HUES64 (cell line): ENCODE measurements around the gene L1CAM.

Experiments
- H3K27ac ChIP-seq: 2 replicates; pipeline ENCODE4 v1.7.0; 2013; ENCODE audit warnings: low read depth, low read length, inconsistent platforms
- H3K27me3 ChIP-seq: 2 replicates; pipeline ENCODE4 v1.6.1; 2013; ENCODE audit warnings: mild to moderate bottlenecking, low read length; ENCODE audit not compliant: insufficient read depth
- H3K36me3 ChIP-seq: 2 replicates; pipeline ENCODE4 v1.6.1; 2013; ENCODE audit warnings: mild to moderate bottlenecking, low read length; ENCODE audit not compliant: insufficient read depth
- H3K4me1 ChIP-seq: 2 replicates; pipeline ENCODE4 v1.6.1; 2013; ENCODE audit warnings: mild to moderate bottlenecking, low read length, moderate library complexity; ENCODE audit not compliant: insufficient read depth
- H3K4me3 ChIP-seq: 2 replicates; pipeline ENCODE4 v1.5.1; 2013; ENCODE audit warnings: mild to moderate bottlenecking, low read length, moderate library complexity
- H3K9ac ChIP-seq: 2 replicates; pipeline ENCODE4 v1.6.1; 2013; ENCODE audit warnings: mild to moderate bottlenecking, low read depth, low read length
- H3K9me3 ChIP-seq: 2 replicates; pipeline ENCODE4 v1.6.1; 2013; ENCODE audit warnings: low read depth, low read length; ENCODE audit not compliant: insufficient read depth
- WGBS: fragments of 150-250, 120-280 bp; methylation state at CpG from one replicate; pipeline ENCODE4 v1.1.7; 2013; ENCODE audit warnings: missing lambda C conversion rate; 5-methylcytosine and 5-hydroxymethylcytosine counted together

L1CAM gene

DNA sequence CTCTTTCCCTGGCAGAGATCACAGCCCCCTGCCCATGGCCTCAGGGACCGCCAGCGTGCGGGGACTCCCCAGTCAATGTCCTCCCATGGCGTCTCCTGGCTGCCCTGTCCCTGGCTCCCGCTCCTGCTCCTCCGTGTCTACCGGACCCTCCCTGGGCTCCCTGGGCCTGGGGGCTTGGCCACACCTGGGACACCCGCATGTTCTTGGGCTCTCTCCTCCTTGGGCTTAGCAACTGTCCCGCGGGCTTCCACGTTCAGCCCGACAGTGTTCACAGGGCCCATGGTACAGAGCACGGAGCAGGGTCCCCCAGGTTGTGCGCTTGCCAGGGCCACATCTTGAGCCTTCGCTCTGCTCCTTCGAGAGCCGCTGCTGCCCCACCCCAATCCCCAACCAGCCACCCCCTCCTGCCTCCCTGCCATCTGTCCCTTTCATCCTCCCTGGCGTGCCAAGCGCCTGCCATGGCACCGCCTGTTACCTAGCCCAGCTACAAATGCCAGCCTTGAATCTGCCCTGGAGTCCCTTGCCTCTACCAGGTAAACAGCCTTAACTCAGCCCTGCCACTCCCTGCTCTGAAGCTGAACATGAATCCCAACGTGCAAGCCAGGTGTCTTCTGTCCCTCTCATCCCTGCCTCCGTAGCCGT lies 22.4 kb upstream of the L1CAM start:
- Histone ChIP-seq H3K27ac (no peak overlapping the region), H3K9me3 (no peaks in the 10 kb centered on the region), H3K4me3 (no peak overlapping the region), H3K27me3 (no peaks in the 10 kb centered on the region), H3K4me1 (no peaks in the 10 kb centered on the region), H3K9ac (no peak overlapping the region), H3K36me3 (no peaks in the 10 kb centered on the region)
- WGBS, result 93% methylated on average over 23 of the region's 23 CpGs

DNA sequence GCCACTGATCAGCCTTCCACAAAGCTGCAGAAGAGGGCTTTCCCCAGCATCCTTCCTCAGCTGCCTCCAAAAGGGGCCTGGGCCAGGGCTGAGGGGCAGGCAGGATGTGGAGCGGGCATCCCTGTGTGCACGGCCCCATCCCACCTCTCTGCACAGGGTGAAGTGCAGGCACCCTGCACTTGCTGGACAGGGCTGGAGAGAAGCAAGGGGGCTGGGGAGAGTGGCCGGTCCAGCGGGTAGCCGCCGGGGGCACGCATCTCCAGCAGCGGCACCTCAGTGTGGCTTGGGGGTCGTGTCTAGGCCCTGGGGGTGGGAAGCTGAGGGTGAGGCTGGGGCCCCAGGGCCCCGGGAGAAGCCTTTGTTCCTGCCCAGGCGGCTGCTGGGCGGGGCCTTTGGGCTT lies 21.5 kb upstream of the L1CAM start:
- Histone ChIP-seq H3K4me3 (no peak overlapping the region), H3K9me3 (no peaks in the 10 kb centered on the region), H3K27me3 (no peaks in the 10 kb centered on the region), H3K36me3 (no peaks in the 10 kb centered on the region), H3K27ac (no peak overlapping the region), H3K9ac (no peak overlapping the region), H3K4me1 (no peaks in the 10 kb centered on the region)
- WGBS, result 94% methylated on average over 12 of the region's 12 CpGs

DNA sequence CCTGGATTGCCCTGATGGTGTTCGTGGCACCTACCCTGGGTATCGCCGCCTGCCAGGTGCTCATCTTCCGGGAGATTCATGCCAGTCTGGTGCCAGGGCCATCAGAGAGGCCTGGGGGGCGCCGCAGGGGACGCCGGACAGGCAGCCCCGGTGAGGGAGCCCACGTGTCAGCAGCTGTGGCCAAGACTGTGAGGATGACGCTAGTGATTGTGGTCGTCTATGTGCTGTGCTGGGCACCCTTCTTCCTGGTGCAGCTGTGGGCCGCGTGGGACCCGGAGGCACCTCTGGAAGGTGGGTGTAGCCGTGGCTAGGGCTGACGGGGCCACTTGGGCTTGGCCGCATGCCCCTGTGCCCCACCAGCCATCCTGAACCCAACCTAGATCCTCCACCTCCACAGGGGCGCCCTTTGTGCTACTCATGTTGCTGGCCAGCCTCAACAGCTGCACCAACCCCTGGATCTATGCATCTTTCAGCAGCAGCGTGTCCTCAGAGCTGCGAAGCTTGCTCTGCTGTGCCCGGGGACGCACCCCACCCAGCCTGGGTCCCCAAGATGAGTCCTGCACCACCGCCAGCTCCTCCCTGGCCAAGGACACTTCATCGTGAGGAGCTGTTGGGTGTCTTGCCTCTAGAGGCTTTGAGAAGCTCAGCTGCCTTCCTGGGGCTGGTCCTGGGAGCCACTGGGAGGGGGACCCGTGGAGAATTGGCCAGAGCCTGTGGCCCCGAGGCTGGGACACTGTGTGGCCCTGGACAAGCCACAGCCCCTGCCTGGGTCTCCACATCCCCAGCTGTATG lies 20.3 kb upstream of the L1CAM start:
- 93% methylated on average over 27 of the region's 27 CpGs for WGBS

DNA sequence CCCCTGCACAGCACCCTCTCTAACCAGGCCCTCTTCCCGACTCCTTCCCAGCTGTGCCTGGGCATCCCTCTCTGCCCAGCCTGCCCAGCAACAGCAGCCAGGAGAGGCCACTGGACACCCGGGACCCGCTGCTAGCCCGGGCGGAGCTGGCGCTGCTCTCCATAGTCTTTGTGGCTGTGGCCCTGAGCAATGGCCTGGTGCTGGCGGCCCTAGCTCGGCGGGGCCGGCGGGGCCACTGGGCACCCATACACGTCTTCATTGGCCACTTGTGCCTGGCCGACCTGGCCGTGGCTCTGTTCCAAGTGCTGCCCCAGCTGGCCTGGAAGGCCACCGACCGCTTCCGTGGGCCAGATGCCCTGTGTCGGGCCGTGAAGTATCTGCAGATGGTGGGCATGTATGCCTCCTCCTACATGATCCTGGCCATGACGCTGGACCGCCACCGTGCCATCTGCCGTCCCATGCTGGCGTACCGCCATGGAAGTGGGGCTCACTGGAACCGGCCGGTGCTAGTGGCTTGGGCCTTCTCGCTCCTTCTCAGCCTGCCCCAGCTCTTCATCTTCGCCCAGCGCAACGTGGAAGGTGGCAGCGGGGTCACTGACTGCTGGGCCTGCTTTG lies 19.6 kb upstream of the L1CAM start:
- Histone ChIP-seq H3K9ac (no peak overlapping the region), H3K4me1 (0 out of 2 replicates have a peak, but pooled peaks cover 4% of the 10 kb centered on the region), H3K27me3 (no peaks in the 10 kb centered on the region), H3K27ac (no peak overlapping the region), H3K4me3 (no peak overlapping the region), H3K36me3 (no peaks in the 10 kb centered on the region), H3K9me3 (no peaks in the 10 kb centered on the region)
- 96% methylated on average over 32 of the region's 32 CpGs for WGBS

More for the DNA sequence above, 20.3 kb upstream of the L1CAM start:
- no peaks in the 10 kb centered on the region for H3K27me3 ChIP-seq
- H3K36me3 ChIP-seq, result no peaks in the 10 kb centered on the region
- no peak overlapping the region for H3K4me3 ChIP-seq
- H3K9me3 ChIP-seq, result no peaks in the 10 kb centered on the region
- H3K4me1 ChIP-seq, result no peaks in the 10 kb centered on the region
- H3K9ac ChIP-seq, result no peak overlapping the region
- no peak overlapping the region for H3K27ac ChIP-seq

DNA sequence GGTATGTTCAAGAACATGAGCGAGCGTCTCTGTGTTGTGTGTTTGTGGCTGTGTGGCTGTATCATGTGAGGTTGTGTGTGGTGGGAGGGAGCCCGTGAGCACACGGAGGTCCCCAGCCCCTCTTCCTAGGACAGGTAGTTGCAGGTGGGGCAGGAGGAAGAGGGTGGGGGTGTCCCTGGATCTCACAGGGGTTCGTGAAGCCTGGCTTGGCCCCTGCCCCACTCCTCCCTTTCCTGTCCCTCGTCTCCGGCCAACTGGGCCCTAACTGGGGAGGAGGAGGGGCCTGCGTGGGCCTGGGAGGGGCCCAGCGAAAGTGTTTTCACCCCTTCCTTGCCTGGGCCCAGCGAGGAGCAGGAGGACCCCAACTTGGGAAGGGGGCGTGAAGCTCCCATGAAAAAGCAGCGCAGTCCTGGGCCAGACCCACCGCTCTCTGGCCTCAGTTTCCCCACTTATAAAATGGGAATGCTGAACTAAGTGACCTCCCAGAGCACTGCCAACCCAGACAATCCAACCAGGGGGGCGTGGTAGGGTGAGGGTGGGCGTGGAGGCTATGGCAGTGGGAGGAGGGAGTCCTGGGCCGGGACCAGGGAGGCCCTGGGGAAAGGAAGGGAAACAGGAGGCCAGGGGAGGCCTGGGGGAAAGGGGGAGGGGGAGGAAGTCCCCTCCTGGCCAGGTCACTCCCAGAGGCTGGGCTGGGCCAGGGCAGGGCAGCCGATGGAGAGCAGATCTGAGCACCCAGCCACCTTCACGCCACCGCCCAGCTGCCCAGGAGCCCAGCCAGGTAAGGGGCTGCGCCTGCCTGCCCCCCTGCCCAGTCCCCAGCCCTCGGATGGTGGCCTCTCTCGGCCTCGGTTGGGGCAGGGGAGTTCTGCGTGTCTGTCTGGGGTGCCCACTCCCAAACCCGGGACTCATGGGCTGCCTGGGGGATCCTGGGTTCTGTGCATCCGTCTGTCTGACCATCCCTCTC lies 18.3 kb upstream of the L1CAM start, which contains the start of gene AVPR2:
Gene AVPR2, plus strand, starts transcription at position 683 of the 967 bp plus-strand sequence. CDS start 473 bp downstream, outside the sequence.
- WGBS, result 79% methylated on average over 22 of the region's 26 CpGs
- Histone ChIP-seq H3K27me3 (no peaks in the 10 kb centered on the region), H3K36me3 (no peaks in the 10 kb centered on the region), H3K4me1 (0 out of 2 replicates have a peak, but pooled peaks cover 4% of the 10 kb centered on the region), H3K4me3 (no peak within 1 kb of the TSS), H3K9me3 (no peaks in the 10 kb centered on the region), H3K27ac (no peak within 1 kb of the TSS), H3K9ac (no peak within 1 kb of the TSS)

DNA sequence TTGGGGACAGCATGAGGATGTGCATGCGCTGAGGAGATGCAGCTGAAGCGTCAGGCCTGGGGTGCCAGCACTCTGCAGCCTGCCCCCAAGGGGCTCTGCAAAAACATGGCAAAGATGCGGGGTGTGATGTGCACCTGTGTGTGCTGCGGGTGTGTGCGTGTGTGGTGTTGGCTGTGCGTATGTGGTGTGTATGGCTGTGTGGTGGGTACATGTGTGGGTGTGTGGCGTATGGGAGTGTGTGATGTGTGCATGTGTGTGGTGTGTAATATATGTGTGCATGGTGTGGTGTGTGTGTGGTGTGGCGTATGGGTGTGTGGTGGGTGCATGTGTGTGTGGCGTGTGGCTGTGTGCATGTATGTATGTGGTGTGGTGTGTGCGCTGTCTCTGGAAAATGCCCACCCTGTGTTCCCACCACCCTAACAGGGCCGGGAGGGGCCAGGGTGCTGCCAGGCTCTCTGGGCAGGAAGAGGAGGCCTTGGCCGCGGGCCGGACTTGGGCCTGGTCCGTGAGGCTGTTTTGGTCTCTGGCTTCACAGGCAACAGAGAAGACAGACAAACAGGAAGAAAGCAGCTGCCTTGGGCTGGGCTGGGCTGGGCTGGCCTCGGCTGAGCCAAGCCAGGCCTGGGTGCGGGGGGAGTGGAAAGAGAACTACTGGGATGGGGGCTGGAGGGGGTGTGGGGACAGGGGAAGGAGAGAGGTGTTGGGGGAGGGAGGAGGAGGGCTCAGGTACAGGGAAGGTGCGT lies 17.4 kb upstream of the L1CAM start:
- Histone ChIP-seq H3K4me1 (0 out of 2 replicates have a peak, but pooled peaks cover 4% of the 10 kb centered on the region), H3K9me3 (no peaks in the 10 kb centered on the region), H3K4me3 (no peak overlapping the region), H3K27ac (no peak overlapping the region), H3K27me3 (no peaks in the 10 kb centered on the region), H3K9ac (no peak overlapping the region), H3K36me3 (no peaks in the 10 kb centered on the region)
- 81% methylated on average over 16 of the region's 18 CpGs for WGBS

DNA sequence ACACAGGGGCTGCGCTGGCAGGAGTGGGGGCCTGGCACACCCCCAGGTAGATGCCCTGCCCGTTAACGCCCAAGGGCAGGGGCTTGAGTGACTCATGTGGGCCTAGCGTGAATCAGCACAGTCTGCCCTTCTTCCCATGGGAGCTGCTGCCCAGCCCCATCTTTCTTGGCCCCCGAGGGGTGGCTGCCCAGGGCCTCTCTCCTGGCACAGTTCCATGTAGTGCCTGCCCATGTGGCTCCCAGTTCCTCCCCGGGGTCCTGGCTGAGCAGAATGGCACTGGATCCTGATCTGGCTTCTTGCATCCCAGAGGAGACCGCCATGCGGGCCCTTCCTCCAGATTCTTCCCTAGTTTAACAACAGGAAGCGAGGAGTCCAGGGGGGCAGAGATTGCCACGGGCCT lies 16.4 kb upstream of the L1CAM start:
- 80% methylated on average over 10 of the region's 10 CpGs for WGBS
- H3K9me3 ChIP-seq, result no peaks in the 10 kb centered on the region
- H3K4me3 ChIP-seq, result no peak overlapping the region
- no peak overlapping the region for H3K27ac ChIP-seq
- H3K36me3 ChIP-seq, result no peaks in the 10 kb centered on the region
- H3K9ac ChIP-seq, result no peak overlapping the region
- no peaks in the 10 kb centered on the region for H3K27me3 ChIP-seq
- H3K4me1 ChIP-seq, result 0 out of 2 replicates have a peak, but pooled peaks cover 4% of the 10 kb centered on the region

DNA sequence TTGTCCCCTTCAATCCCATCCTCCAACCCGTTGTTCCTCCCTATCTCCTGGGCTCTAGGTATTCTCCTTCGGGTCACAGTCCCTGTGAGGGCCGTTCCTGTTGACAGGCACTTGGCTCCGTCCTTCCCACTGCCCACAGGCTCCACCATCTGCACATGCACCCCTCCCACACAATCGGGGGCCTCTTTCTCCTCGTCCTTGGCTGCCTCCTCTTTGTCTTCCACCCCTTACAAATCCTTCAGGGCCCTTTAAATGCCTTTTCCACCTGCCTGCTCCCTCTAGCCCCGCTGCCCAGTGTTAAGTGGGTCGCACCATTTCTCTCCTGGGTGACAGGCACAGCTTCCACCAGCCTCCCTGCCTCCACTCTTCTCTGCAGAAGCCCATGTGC lies 15.8 kb upstream of the L1CAM start:
- Histone ChIP-seq H3K9me3 (no peaks in the 10 kb centered on the region), H3K4me3 (no peak overlapping the region), H3K9ac (no peak overlapping the region), H3K27me3 (no peaks in the 10 kb centered on the region), H3K27ac (no peak overlapping the region), H3K36me3 (no peaks in the 10 kb centered on the region), H3K4me1 (0 out of 2 replicates have a peak, but pooled peaks cover 4% of the 10 kb centered on the region)
- 76% methylated on average over 8 of the region's 8 CpGs for WGBS

DNA sequence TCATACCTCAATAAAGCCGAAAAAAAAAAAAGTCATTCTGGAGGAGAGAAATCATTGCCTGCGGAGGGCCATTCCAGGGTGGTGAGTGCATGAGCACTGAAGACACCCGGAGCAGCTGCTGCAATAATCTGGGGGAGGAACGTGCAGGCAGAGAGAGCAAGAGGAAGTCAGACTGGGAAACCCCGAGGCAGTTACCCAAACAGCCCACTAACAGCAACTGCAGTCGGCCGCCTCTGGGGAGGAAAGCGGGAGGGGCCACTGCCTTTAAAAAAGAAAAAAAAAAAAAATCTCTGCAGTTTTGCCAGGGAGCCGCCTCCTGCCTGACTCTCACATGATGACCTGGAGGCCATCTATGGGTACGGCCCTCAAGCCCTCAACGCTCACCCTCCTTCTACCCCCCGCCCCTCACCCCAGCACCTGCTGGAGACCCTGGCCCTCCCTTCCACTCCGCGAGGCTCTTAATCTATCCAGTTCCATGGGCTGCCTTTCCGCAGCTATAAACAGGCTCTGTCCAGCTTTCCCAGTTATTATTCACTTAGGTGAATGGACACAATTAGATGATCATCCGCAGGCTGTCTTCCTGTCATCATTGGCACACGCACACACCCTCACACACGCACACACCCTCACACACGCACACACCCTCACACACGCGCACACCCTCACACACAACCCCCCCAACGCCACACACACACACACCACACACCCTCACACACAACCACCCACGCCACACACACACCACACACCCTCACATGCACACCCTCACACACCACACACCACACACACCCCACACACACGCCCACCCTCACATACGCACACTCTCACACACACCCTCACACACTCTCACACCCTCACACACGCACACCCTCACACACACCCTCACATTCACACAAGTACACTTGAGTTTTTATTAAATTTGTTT lies 15.1 kb upstream of the L1CAM start:
- WGBS, result 57% methylated on average over 25 of the region's 26 CpGs
- no peak overlapping the region for H3K27ac ChIP-seq
- H3K27me3 ChIP-seq, result no peaks in the 10 kb centered on the region
- H3K4me3 ChIP-seq, result no peak overlapping the region
- no peaks in the 10 kb centered on the region for H3K9me3 ChIP-seq
- no peaks in the 10 kb centered on the region for H3K36me3 ChIP-seq
- H3K9ac ChIP-seq, result no peak overlapping the region
- H3K4me1 ChIP-seq, result 0 out of 2 replicates have a peak, but pooled peaks cover 4% of the 10 kb centered on the region
